GM12864 (cell line): ENCODE results near the gene KRTAP10-5.

Source experiments
- DNase-seq: peaks from one replicate; pipeline ENCODE4 v3.0.0-alpha.2; 2011; ENCODE audit warnings: low read depth
- H3K4me3 ChIP-seq: 2 replicates; pipeline ENCODE4 v1.5.1; 2011; ENCODE audit warnings: mild to moderate bottlenecking, low read depth, low read length, control low read depth
- CTCF ChIP-seq: IDR thresholded peaks from 2 replicates; pipeline ENCODE4 v1.5.1; 2011; ENCODE audit warnings: low read depth, mild to moderate bottlenecking, moderate library complexity, low read length, control low read depth, inconsistent platforms; ENCODE audit errors: missing control alignments

KRTAP10-5 gene

GRCh38 chr21:44585892-44586291 is 5.5 kb upstream of the KRTAP10-5 start:
- H3K4me3 ChIP-seq: no peak overlapping the region
- no peak for TF ChIP-seq CTCF
- no peak for DNase-seq

GRCh38 chr21:44583800-44584147 is 3.4 kb upstream of the KRTAP10-5 start:
- no peak for TF ChIP-seq CTCF
- DNase-seq: no peak
- H3K4me3 ChIP-seq: no peak overlapping the region

DNA sequence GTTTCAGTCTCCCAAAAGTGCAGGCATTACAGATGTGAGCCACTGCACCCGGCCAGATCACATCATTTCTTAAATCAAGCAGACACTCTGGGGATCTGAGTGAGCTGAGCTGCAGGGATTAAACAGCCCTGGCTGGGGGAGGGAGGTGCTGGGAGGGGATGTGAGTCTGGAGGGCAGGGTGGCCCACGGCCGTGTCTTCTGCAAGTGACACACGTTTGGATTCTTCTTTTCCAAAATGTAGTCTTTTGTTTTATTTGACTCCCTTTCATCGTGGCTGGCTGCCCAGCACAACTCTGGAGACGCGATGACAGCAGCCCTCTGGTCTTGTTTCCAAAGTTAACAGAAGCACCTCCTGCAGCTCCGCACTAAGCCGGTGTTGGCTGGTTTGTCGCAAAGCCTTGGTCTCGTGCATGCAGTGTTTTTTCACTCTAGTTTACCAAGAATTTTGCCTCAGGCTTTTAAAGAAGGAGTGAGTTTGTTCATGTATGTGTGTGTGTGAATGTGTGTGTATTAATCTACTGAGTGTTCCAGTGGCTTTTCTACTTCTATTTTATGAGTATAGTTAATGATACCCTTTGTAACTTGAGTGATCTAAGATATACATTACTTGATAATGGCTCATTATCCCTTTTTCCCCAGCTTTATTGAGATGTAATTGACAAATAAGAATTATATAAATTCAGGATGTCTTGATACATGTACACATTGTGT is 2.8 kb upstream of the KRTAP10-5 start:
- H3K4me3 ChIP-seq: no peak overlapping the region
- no peak for DNase-seq
- TF ChIP-seq CTCF: no peak

- no peak overlapping the region for H3K4me3 ChIP-seq
- TF ChIP-seq CTCF: no peak
- no peak for DNase-seq
These were observed 1.7 kb upstream of the KRTAP10-5 start for GRCh38 chr21:44582055-44582454.

GRCh38 chr21:44581158-44581557 is 754 bp upstream of the KRTAP10-5 start:
- DNase-seq: no peak
- H3K4me3 ChIP-seq: no peak overlapping the region
- TF ChIP-seq CTCF: no peak

DNA sequence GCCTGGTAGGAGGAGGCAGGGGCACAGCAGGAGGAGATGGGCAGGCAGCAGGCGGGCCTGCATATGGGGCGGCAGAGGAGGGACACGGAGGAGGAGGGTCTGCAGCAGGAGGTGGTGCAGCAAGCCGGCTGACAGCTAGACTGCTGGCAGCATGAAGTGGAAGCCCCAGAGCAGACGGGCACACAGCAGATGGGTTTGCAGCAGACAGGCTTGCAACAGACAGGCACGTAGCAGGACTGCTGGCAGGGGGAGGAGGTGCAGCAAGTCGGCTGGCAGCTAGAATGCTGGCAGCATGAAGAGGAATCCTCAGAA is 615 bp downstream of the KRTAP10-5 start:
- H3K4me3 ChIP-seq: no peak overlapping the region
- no peak for TF ChIP-seq CTCF
- DNase-seq: no peak

- H3K4me3 ChIP-seq: no peak overlapping the region
- TF ChIP-seq CTCF: no peak
- no peak for DNase-seq
These were observed 1.2 kb downstream of the KRTAP10-5 start for GRCh38 chr21:44579056-44579832.
